CD4-positive, alpha-beta T cell (primary cell): Measurements from ENCODE around the gene SH3D19. TPM values are rescaled to one million over a fixed set of nuclear protein-coding genes. Genes with fewer than 3 reads are reported as not detected.

ENCODE experiments used
- ATAC-seq: fragments of 200-7000 bp; cut with Tn5 transposase; one replicate; pipeline ENCODE4 v1.10.0; 2022; ENCODE audit warnings: mild to moderate bottlenecking; ENCODE audit not compliant: poor library complexity
- CTCF ChIA-PET: fragments of 350-600 bp; sonication (Branson Sonifier 250); formaldehyde crosslinking; loops from one replicate; lab custom pipeline; 2021; ENCODE audit warnings: antibody characterized with exemption, inconsistent platforms; lab: Charles Lee
- POLR2A ChIA-PET: fragments of 350-600 bp; sonication (Branson Sonifier 250); formaldehyde crosslinking; loops from one replicate; lab custom pipeline; 2021; ENCODE audit warnings: antibody characterized with exemption, inconsistent platforms; lab: Charles Lee
- DNase-seq, 14 experiments: peaks; one replicate each; pipeline ENCODE4 v3.0.0-alpha.2; 2013 to 2020; ENCODE audit warnings: mixed read lengths in 2 of 14
- H3K27ac ChIP-seq, 2 donors: one replicate each; pipeline versions ENCODE4 v1.5.1 to v1.7.0; 2013; ENCODE audit warnings: low read length in 2 of 2, low read depth in 1 of 2, mild to moderate bottlenecking in 1 of 2
- H3K27me3 ChIP-seq, 2 experiments: 1 replicate in 1 of 2; 2 replicates in 1 of 2; pipeline versions ENCODE4 v1.6.1 to v1.7.0; 2013; ENCODE audit warnings: low read length in 2 of 2, control low read depth in 1 of 2, mild to moderate bottlenecking in 1 of 2, moderate library complexity in 1 of 2; ENCODE audit not compliant: insufficient read depth in 2 of 2, control insufficient read depth in 1 of 2
- H3K36me3 ChIP-seq: one replicate; pipeline ENCODE4 v1.6.1; 2013; ENCODE audit warnings: low read length, control low read depth; ENCODE audit not compliant: insufficient read depth
- H3K4me1 ChIP-seq: one replicate; pipeline ENCODE4 v1.6.1; 2013; ENCODE audit warnings: low read length, control low read depth; ENCODE audit not compliant: insufficient read depth
- H3K4me3 ChIP-seq: one replicate; pipeline ENCODE4 v1.5.1; 2013; ENCODE audit warnings: mild to moderate bottlenecking, low read length, moderate library complexity
- H3K9me3 ChIP-seq, 2 experiments: 1 replicate in 1 of 2; 2 replicates in 1 of 2; pipeline versions ENCODE4 v1.6.1 to v1.7.0; 2013; ENCODE audit warnings: low read length in 2 of 2, mild to moderate bottlenecking in 2 of 2, control low read depth in 1 of 2, moderate library complexity in 1 of 2; ENCODE audit not compliant: control insufficient read depth in 1 of 2, insufficient read depth in 1 of 2
- H3K27ac Mint-ChIP-seq: one replicate; pipeline ENCODE4 v1.8.0; 2020; ENCODE audit warnings: mixed read lengths
- H3K27me3 Mint-ChIP-seq: one replicate; pipeline ENCODE4 v1.8.0; 2021; ENCODE audit warnings: mixed read lengths
- H3K36me3 Mint-ChIP-seq: one replicate; pipeline ENCODE4 v1.8.0; 2021; ENCODE audit warnings: low read depth, mixed read lengths
- H3K4me1 Mint-ChIP-seq: one replicate; pipeline ENCODE4 v1.8.0; 2021; ENCODE audit warnings: low read depth, mixed read lengths
- H3K4me3 Mint-ChIP-seq: one replicate; pipeline ENCODE4 v1.8.0; 2020; ENCODE audit warnings: mild to moderate bottlenecking, mixed read lengths
- H3K9me3 Mint-ChIP-seq: one replicate; pipeline ENCODE4 v1.8.0; 2020; ENCODE audit warnings: mixed read lengths
- CTCF ChIP-seq: fragments of 200-600 bp; IDR thresholded peaks from one replicate; pipeline ENCODE4 v1.8.0; 2022; ENCODE audit warnings: antibody characterized with exemption, mild to moderate bottlenecking
- intact Hi-C, 2 experiments: fragments of 100-400 bp; cut with DNase I in 1 of 2; cut with micrococcal nuclease in 1 of 2; formaldehyde crosslinking; loops; one replicate each; pipeline versions ENCODE4 v1.15.1 to v1.9.0; 2023 to 2025; cut with DNase I, micrococcal nuclease
- total RNA-seq, 174 experiments: library from RNA in 2 of 174; stranded (reverse) in 2 of 174; gene quantifications; one replicate each; pipeline ENCODE4 v1.2.3 and lab custom pipeline; 2021 to 2026

Gene SH3D19
- total RNA-seq, 2 experiments from 2014 or later: 0.27 TPM; not detected in 1

GRCh38 chr4:151153585-151153984 lies 171.8 kb downstream of the SH3D19 start:
- no peak for ATAC-seq
- Mint-ChIP-seq H3K27ac (no peak overlapping the region), H3K27me3 (peaks cover 25% of the 10 kb centered on the region), H3K36me3 (no peaks in the 10 kb centered on the region), H3K9me3 (no peaks in the 10 kb centered on the region), H3K4me3 (no peak overlapping the region), H3K4me1 (no peaks in the 10 kb centered on the region)
- Histone ChIP-seq H3K27ac (no peak overlapping the region), H3K4me3 (no peak overlapping the region), H3K36me3 (no peaks in the 10 kb centered on the region), H3K27me3 (no peaks in the 10 kb centered on the region), H3K9me3 (no peaks in the 10 kb centered on the region), H3K4me1 (no peaks in the 10 kb centered on the region)
- TF ChIP-seq CTCF: no peak
- intact Hi-C loops: no loop called here
- ChIA-PET CTCF (interaction anchor here (1.2 kb wide), 1 partner anchor 12 kb away, joined by 3 read pairs; no protein-coding TSS in a partner anchor), POLR2A (no interaction called here)
- no peak for DNase-seq

GRCh38 chr4:151152028-151152427 lies 173.4 kb downstream of the SH3D19 start:
- Mint-ChIP-seq H3K36me3 (no peaks in the 10 kb centered on the region), H3K27me3 (peaks cover 17% of the 10 kb centered on the region), H3K27ac (no peak overlapping the region), H3K4me1 (no peaks in the 10 kb centered on the region), H3K4me3 (no peak overlapping the region), H3K9me3 (no peaks in the 10 kb centered on the region)
- Histone ChIP-seq H3K9me3 (no peaks in the 10 kb centered on the region), H3K36me3 (no peaks in the 10 kb centered on the region), H3K4me1 (no peaks in the 10 kb centered on the region), H3K27me3 (no peaks in the 10 kb centered on the region), H3K27ac (no peak overlapping the region), H3K4me3 (no peak overlapping the region)
- DNase-seq: no peak
- no peak for TF ChIP-seq CTCF
- no peak for ATAC-seq
- intact Hi-C loops: no loop called here
- ChIA-PET CTCF (interaction anchor here (0.7 to 1.5 kb wide), 2 partner anchors 9 to 412 kb away, joined by 5 to 6 read pairs; no protein-coding TSS in a partner anchor), POLR2A (no interaction called here)

GRCh38 chr4:151150821-151151580 lies 174.4 kb downstream of the SH3D19 start:
- Histone ChIP-seq H3K27ac (no peak overlapping the region), H3K36me3 (no peaks in the 10 kb centered on the region), H3K4me1 (no peaks in the 10 kb centered on the region), H3K27me3 (no peaks in the 10 kb centered on the region), H3K4me3 (no peak overlapping the region), H3K9me3 (no peaks in the 10 kb centered on the region)
- no peak overlapping the region for H3K4me3 Mint-ChIP-seq
- peaks cover 10% of the 10 kb centered on the region for H3K27me3 Mint-ChIP-seq
- no peak for ATAC-seq
- ChIA-PET CTCF (interaction anchor here (1.5 kb wide), 1 partner anchor 10 kb away, joined by 6 read pairs; no protein-coding TSS in a partner anchor), POLR2A (no interaction called here)
- H3K4me1 Mint-ChIP-seq: no peaks in the 10 kb centered on the region
- no peaks in the 10 kb centered on the region for H3K9me3 Mint-ChIP-seq
- DNase-seq: no peak
- intact Hi-C loops: no loop called here
- no peak for TF ChIP-seq CTCF
- H3K36me3 Mint-ChIP-seq: no peaks in the 10 kb centered on the region
- no peak overlapping the region for H3K27ac Mint-ChIP-seq
